ENCODE measurements around the gene ADA.
"Not testable (repeated sequence)": the region's sequence is repeated elsewhere in the genome, so short reads cannot be mapped to it uniquely, and the experiment has no call there.

The ADA gene

GRCh38 chr20:44597930-44598329 lies 53.6 kb downstream of the ADA start:
- DNase-seq, result no peak

- DNase-seq, result no peak
Measured at GRCh38 chr20:44597516-44597915, 54.0 kb downstream of the ADA start.

GRCh38 chr20:44596876-44597275 lies 54.6 kb downstream of the ADA start:
- no peak for DNase-seq

- DNase-seq, result no peak
Measured at GRCh38 chr20:44596010-44596409, 55.5 kb downstream of the ADA start.

- DNase-seq, result no peak
Measured at GRCh38 chr20:44594730-44595129, 56.8 kb downstream of the ADA start.

- DNase-seq, result no peak
Measured at GRCh38 chr20:44593751-44594150, 57.7 kb downstream of the ADA start.

GRCh38 chr20:44592366-44592765 lies 59.1 kb downstream of the ADA start:
- no peak for DNase-seq

GRCh38 chr20:44590980-44591778 lies 60.3 kb downstream of the ADA start:
- DNase-seq, result no peak

GRCh38 chr20:44589537-44589936 lies 62.0 kb downstream of the ADA start:
- DNase-seq, result no peak

GRCh38 chr20:44588321-44588720 lies 63.2 kb downstream of the ADA start:
- DNase-seq, result not testable (repeated sequence)

GRCh38 chr20:44587035-44587980 lies 64.2 kb downstream of the ADA start:
- no peak for DNase-seq

- no peak for DNase-seq
Measured at GRCh38 chr20:44586289-44586911, 65.1 kb downstream of the ADA start.

- DNase-seq, result no peak
Measured at GRCh38 chr20:44585057-44585963, 66.2 kb downstream of the ADA start.

GRCh38 chr20:44584162-44584561 lies 67.3 kb downstream of the ADA start:
- DNase-seq, result no peak

GRCh38 chr20:44583157-44583556 lies 68.3 kb downstream of the ADA start:
- no peak for DNase-seq

- DNase-seq, result no peak
Measured at GRCh38 chr20:44582311-44583025, 69.0 kb downstream of the ADA start, which contains the start of gene PKIG. TSS of gene PKIG (plus strand) at chr20:44582579. CDS start at chr20:44614557, 31,978 bp downstream.

GRCh38 chr20:44581515-44581914 lies 70.0 kb downstream of the ADA start:
- no peak for DNase-seq

GRCh38 chr20:44580581-44581268 lies 70.8 kb downstream of the ADA start:
- DNase-seq, result no peak

GRCh38 chr20:44579313-44580081 lies 72.0 kb downstream of the ADA start:
- DNase-seq, result no peak

- DNase-seq, result no peak
Measured at GRCh38 chr20:44576297-44576696, 75.2 kb downstream of the ADA start.
